ENCODE results near the gene MED22. TPM values are rescaled to one million over a fixed set of nuclear protein-coding genes. Genes with fewer than 3 reads are reported as not detected.

Gene MED22
- polyA plus RNA-seq, 5 donors, result 20.0 to 29.5 (median 25.4) TPM

- DNase-seq, result no peak
Measured at GRCh38 chr9:133359399-133360175, 11.7 kb upstream of the MED22 start.

GRCh38 chr9:133357656-133358055, 9.7 kb upstream of the MED22 start:
- no peak for DNase-seq

- DNase-seq, result peak; percentile 69 to 79
Measured at GRCh38 chr9:133356391-133357091, 8.6 kb upstream of the MED22 start, which contains the start of the genes SURF1 and SURF2. SURF1 (minus strand) TSS chr9:133356487; CDS start chr9:133356453, 34 bp downstream. SURF2 (plus strand) TSS chr9:133356550; CDS start chr9:133356593, 43 bp downstream.

DNA sequence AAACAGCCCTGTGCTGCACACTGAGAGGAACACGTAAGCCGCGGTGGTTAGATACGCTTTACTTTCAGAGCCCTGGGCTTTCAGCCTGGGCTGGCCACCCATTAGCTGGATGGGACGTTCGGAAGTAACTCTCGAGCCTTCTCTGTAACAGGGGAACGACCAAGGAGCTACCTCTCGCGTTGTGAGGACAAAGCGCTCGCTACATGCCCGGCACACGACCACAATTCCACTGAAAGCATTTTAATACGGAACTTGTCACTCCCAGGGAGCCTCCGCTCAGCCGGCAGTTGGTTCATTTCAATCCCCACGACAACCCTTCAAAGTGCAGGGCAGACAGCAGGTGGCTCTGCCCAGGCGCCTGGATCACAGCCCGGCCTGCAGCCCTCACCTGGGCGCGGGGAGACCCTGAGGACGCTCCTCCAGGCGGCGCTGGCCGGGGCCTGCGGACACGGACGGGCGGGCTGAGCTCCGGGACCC, 8.0 kb upstream of the MED22 start:
- DNase-seq, result no peak

DNA sequence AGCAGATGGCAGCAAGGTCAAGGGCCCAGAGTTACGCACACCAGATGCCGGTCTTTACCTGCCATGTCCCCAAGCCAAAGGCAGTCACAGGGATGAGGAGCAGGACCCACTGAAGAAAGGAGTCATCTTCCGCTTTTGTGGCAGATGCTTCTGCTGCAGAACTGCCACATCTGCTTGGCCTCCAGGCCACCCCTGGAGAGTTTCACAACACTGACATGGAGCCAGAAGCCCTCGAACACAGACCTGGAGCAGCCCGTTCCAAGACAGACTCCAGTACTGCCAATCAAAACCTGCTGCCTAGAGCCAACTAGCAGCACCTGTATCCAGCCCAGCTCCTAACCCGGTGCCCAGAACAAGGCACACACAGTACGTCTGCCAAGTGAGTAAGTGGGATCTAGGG, 6.8 kb upstream of the MED22 start:
- no peak for DNase-seq

DNA sequence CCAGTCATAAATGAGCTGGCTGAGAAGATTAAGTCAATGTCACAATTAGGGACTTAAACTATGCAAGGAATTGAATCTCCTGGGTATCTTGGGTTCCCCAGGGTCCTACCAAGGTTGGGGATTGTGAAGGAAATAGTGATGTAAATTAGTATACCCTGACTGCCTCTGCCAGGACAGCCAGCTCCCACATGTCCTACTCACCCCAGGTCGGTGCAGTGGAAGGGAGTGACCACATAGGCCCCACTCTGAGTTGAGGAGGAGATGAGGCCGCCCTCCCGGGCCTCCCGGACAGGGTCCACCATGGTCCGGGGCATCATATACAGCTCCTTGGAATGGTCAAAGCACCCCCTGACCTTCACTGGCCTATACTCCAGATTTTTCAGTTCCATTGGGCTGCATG, 5.6 kb upstream of the MED22 start:
- no peak for DNase-seq

DNA sequence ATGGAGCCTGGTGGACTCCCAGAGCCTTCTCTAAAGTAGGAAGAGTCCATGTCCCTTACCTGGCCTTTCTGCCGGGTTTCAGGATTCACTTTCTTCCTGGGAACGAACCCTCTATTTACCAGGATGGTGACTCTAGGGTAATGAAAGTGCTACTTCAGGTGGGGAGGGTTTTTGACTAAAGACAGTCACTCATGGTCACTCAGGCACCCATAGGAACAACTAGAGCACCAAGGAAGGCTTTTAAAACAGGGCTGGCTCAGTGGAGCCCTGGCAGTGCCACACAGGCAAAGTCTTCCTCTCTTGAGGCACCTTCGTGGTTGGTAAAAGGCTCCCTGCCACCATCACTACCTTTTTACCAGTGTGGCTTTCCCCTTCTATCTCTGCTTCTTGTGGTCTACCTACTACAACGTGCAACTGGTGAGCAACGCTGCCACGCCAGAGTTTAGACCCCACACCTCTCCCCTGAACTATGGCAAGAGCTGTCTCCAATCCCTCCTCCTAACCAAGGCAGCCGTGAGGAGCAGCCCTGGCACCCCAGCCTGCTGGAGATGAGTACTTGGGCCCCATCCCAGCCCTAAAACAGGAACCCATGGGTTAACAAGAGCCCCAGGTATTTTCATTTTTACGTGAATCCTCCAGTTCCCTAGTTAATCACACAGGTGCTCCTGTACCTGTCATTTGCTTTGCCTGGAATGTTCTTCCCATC, 4.9 kb upstream of the MED22 start:
- no peak for DNase-seq

GRCh38 chr9:133351908-133352634, 4.1 kb upstream of the MED22 start:
- no peak for DNase-seq

DNA sequence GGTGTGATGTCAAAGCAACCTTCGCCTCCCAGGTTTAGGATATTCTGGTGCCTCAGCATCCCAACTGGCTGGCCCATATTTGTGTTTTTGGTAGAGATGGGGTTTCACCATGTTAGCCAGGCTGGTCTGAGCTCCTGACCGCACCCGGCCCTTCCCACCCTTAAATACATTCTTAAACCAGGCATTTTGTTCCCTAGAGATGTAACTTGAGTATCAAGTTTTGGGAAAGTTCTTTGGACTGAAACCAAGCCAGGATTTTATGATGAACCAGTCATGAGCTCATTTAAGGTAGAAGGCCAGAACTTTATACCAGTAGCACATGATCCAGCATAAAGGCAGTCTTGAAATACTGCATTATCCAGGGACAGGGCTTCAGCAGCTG, 3.6 kb upstream of the MED22 start:
- no peak for DNase-seq

- no peak for DNase-seq
Measured at GRCh38 chr9:133349965-133350616, 2.2 kb upstream of the MED22 start.

DNA sequence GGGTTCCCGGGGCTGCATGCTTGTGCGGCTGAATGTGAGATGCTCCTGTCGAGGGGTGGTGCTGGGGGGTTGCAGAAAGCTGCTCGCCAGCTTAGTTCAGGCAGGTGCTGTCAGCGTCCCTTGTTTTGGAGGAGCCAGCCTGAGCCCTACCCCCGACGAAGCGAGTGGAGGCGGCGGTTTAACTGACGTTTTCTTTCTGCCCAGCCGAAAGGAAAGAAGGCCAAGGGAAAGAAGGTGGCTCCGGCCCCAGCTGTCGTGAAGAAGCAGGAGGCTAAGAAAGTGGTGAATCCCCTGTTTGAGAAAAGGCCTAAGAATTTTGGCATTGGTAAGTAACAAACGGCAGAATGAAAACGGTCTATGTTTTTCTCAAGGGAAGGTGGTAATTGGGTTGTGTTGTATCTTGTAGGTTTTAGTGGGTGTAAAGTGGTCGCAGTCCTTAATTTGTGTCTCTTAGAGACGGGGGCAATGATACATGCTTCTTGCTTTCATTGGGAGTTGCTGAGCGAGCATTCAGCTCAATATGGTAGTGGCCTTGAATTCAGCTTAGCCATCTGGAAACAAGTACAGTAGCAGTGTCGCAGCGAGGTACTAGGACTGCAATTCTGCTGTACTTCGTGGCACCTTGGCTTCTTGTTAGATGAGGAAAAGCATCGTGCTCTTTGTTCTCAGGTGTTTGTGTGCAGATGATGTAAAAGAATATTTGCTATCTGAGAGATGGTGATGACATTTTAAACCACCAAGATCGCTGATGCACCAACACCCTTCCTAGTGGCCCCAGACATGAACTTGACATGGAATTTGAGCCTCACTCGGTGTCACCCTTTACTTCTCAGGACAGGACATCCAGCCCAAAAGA, 1.0 kb upstream of the MED22 start:
- no peak for DNase-seq

DNA sequence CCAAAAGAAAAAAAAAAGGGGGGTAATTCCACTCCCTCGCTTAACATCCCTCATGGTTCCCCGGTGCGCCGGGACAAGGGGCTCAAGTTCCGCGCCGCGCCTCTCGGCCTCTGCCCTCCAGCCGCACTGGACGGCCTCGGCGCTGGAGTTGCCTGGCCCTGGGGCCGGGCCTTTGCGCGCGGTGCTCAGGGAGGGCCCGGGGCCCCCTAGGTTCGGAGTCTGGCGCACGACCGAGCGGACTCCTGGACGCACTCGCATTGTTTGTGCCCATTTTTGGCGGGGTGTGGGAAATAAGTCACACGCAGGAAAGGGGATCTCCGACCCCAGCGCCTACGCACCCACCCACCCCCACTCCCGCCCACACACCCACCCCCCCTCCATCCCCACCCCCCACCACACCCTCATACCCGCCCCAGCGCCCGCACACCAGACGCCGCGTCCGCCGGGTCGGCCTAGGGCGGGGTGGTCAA, 381 bp downstream of the MED22 start:
- DNase-seq, result no peak

GRCh38 chr9:133346021-133346785, 1.7 kb downstream of the MED22 start:
- DNase-seq, result no peak

DNA sequence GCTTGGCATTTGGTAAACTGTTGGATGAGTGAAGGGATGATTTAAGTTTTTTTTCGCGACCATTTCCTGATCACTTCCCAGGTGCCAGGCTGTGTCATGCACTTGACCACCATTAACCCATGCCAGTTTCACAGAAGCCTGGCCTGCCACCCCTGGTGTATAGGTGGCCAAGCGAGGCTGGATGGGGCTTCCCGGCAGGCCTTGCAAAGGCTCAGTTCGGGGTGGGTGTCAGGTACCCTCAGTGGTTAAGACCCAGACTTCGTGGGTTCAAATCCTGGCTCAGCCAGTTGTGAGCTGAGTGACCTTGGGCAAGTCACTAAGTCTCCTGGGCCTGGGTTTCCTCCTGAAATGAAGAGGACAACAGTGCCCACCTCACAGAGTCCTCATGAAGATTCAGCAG, 2.3 kb downstream of the MED22 start:
- no peak for DNase-seq

DNA sequence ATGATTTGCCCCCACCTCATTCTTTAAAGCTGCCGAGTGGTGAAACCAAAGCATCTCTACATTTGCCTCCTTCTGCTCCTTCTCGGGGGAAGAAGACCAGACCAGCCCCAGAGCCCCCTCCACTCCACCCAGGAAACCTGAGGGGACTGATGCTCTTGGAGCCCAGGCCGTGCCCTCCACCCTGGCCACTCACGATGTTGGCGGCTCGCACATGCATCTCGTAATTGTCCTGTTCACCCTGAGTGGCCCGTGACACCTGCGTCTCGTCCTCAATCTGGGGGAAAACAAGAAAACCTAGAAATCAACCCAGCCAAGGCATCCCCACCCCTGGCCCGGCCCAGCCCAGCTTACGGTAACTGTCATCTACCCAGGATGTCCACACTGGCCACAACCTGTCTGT, 3.0 kb downstream of the MED22 start:
- no peak for DNase-seq

GRCh38 chr9:133344071-133344470, 3.9 kb downstream of the MED22 start:
- DNase-seq, result no peak

- no peak for DNase-seq
Measured at GRCh38 chr9:133342570-133342969, 5.4 kb downstream of the MED22 start.

- DNase-seq, result no peak
Measured at GRCh38 chr9:133342069-133342406, 5.9 kb downstream of the MED22 start.

DNA sequence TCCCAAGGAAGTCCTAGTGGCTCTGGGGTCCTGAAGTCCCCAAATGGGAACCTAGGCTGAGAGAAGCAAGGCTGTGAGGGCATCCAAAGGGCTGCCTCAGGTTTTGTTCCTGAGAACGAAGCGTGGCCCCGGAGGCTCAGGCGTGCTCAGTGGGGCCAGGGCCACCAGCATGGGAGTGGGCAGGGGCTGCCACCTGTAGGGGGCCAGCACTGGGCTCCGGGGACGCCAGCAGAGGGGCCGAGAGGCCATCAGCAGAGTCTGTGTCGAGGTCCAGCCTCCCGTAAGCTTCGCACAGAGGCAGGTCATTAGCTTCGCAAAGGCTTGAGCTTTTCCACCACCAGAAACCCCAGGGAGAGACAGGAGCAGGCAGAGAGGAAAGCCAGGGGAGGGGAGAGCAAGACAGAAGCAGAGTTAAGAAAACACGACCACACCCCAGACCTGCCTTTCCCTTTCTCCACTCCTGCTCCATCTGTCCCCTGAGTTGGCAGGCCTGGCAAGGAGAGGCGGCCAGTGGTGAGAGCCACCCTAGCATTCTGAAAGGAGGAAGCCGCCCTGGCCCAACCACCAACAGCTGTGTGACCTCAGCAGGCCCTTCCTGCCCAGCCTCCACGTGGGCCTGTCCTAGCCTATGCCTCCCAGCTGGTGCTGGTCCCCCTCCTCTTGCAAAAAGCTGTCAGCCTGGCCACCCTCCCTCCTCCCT, 6.4 kb downstream of the MED22 start:
- no peak for DNase-seq

Data from right lung (tissue), 5 donors.